Stimulated activated naive B cell treated with anti-CD40 and anti-IgM and Interleukin-4, amounts not matched to agents 10 μg/mL and 1 μg/mL and 100 μg/mL, for 72 hours (primary cell): Measurements from ENCODE around the gene NAB2.
"Not testable (repeated sequence)": the region's sequence is repeated elsewhere in the genome, so short reads cannot be mapped to it uniquely, and the experiment has no call there.

ENCODE experiments used
- ATAC-seq, 2 donors: fragments of 150-1000 bp; cut with Tn5 transposase; replicated peaks; 2 replicates each; pipeline ENCODE4 v1.10.0; 2021; ENCODE audit warnings: moderate library complexity in 1 of 2
- DNase-seq: peaks from one replicate; pipeline ENCODE4 v3.0.0; 2021
- H3K27ac Mint-ChIP-seq: one replicate; pipeline ENCODE4 v1.8.0; 2022; ENCODE audit warnings: mild to moderate bottlenecking, mixed read lengths
- H3K27me3 Mint-ChIP-seq, 2 donors: one replicate each; pipeline ENCODE4 v1.8.0; 2022; ENCODE audit warnings: mixed read lengths in 2 of 2
- H3K36me3 Mint-ChIP-seq, 2 donors: one replicate each; pipeline ENCODE4 v1.8.0; 2022; ENCODE audit warnings: mixed read lengths in 2 of 2, mild to moderate bottlenecking in 1 of 2
- H3K4me1 Mint-ChIP-seq, 2 donors: one replicate each; pipeline ENCODE4 v1.8.0; 2022; ENCODE audit warnings: mixed read lengths in 2 of 2, mild to moderate bottlenecking in 1 of 2
- H3K4me3 Mint-ChIP-seq, 2 donors: one replicate each; pipeline ENCODE4 v1.8.0; 2022; ENCODE audit warnings: mild to moderate bottlenecking in 2 of 2, mixed read lengths in 2 of 2, moderate library complexity in 1 of 2
- H3K9me3 Mint-ChIP-seq, 2 donors: one replicate each; pipeline ENCODE4 v1.8.0; 2022; ENCODE audit warnings: mixed read lengths in 2 of 2, mild to moderate bottlenecking in 1 of 2

NAB2 gene

DNA sequence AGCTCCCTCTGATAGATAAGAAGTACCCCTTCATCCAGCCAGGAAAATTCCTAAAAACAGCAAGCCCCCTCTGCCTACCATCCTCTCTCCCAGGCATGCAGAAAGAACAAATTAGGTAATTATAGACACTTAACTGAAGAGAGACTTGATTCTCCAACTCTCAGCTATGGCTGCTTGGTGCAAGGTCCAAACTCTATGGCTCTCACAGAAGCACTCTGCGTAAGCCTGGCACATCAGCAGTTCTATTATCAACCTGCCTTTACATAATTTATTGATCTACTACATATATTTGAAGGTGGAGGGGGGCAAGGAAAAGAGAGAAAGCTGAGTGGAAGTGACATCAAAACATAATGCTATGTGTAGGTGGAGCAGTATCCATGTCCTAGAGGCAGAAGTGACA lies 37.9 kb upstream of the NAB2 start:
- peaks cover 0 to 16% of the 10 kb centered on the region in 2 donors for H3K36me3 Mint-ChIP-seq
- DNase-seq (no peak), ATAC-seq (no peak)
- H3K4me1 Mint-ChIP-seq, result peaks cover 19 to 21% of the 10 kb centered on the region in 2 donors
- no peak overlapping the region for H3K27ac Mint-ChIP-seq
- peaks cover 0 to 4% of the 10 kb centered on the region in 2 donors for H3K27me3 Mint-ChIP-seq
- no peak overlapping the region for H3K4me3 Mint-ChIP-seq
- no peaks in the 10 kb centered on the region for H3K9me3 Mint-ChIP-seq

DNA sequence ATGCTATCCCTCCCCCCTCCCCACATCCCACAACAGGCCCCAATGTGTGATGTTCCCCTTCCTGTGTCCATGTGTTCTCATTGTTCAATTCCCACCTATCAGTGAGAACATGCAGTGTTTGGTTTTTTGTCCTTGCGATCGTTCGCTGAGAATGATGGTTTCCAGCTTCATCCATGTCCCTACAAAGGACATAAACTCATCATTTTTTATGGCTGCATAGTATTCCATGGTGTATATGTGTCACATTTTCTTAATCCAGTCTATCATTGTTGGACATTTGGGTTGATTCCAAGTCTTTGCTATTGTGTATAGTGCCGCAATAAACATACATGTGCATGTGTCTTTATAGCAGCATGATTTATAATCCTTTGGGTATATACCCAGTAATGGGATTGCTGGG lies 35.8 kb upstream of the NAB2 start:
- not testable (repeated sequence) for H3K27me3 Mint-ChIP-seq, H3K27ac Mint-ChIP-seq, ATAC-seq, DNase-seq, H3K4me3 Mint-ChIP-seq, H3K9me3 Mint-ChIP-seq
- H3K36me3 Mint-ChIP-seq, result peaks cover 9 to 27% of the 10 kb centered on the region in 2 donors
- peaks cover 9 to 12% of the 10 kb centered on the region in 2 donors for H3K4me1 Mint-ChIP-seq

DNA sequence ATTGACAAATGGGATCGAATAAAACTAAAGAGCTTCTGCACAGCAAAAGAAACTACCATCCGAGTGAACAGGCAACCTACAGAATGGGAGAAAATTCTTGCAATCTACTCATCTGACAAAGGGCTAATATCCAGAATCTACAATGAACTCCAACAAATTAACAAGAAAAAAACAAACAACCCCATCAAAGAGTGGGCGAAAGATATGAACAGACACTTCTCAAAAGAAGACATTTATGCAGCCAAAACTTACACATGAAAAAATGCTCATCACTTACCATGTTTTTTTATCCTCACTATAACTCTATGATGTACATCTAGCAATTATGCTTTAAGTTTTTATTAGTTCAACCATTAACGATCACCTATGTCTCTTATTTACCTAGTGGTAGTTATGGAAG lies 35.0 kb upstream of the NAB2 start:
- not testable (repeated sequence) for ATAC-seq, DNase-seq, H3K27me3 Mint-ChIP-seq, H3K9me3 Mint-ChIP-seq, H3K4me3 Mint-ChIP-seq, H3K27ac Mint-ChIP-seq
- Mint-ChIP-seq H3K4me1 (peaks cover 16 to 19% of the 10 kb centered on the region in 2 donors), H3K36me3 (peaks cover 17 to 34% of the 10 kb centered on the region in 2 donors)

DNA sequence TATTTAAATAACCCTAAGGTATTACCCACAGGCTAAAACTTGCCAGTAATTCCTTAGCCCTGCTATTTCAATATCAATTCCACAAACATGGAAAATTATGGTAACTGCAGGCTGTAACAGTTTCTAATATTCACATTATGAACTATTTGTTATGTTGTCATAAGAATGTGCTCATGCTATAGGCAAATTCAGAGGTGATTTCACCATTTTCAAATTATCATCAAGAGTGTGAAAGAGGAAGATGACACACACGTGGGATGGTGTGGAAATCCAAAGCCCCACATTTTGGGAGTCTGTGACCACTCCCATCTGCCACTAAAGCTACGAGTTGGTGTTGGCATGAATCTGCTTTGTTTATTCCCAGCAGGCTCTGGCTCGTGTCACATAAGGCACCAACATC lies 33.1 kb upstream of the NAB2 start:
- no peak overlapping the region for H3K4me3 Mint-ChIP-seq
- H3K27me3 Mint-ChIP-seq, result no peaks in the 10 kb centered on the region
- peaks cover 20 to 43% of the 10 kb centered on the region in 2 donors for H3K36me3 Mint-ChIP-seq
- DNase-seq, result no peak
- H3K27ac Mint-ChIP-seq, result no peak overlapping the region
- H3K4me1 Mint-ChIP-seq, result peaks cover 18 to 21% of the 10 kb centered on the region in 2 donors
- no peak for ATAC-seq
- no peaks in the 10 kb centered on the region for H3K9me3 Mint-ChIP-seq

DNA sequence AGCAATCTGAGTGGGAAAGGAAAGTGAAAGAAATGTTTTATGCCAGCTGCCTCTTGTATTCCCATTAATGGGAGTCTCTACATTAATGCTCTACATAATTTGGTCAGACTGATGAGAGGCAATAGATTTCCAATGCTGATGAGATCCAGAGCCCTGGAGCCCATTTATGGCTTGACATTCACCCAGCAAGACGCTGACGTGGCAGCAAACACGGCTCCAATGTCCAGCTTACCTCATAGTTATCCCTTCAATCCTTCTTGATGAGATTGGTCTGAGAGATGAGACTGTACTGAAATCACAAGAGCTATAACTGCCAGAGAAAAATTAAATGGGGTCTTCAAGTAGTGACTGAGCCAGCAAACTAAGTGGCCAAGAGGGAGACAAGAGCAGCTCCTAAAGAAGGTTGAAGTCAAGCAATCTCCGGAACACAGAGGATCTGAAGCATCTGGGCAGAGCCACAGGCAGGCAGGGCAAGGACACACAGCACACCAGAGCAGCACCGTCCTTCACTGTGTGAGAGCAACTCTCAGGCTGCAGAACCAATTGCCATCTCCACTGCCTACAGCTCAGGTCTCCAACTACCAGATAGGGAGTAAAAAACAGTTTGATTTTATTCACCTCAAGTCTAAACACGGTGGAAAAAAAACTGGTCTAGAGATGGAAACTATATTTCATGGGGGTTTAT lies 31.7 kb upstream of the NAB2 start:
- H3K9me3 Mint-ChIP-seq, result no peaks in the 10 kb centered on the region
- DNase-seq (no peak), ATAC-seq (no peak)
- H3K4me3 Mint-ChIP-seq, result no peak overlapping the region
- peaks cover 22 to 44% of the 10 kb centered on the region in 2 donors for H3K36me3 Mint-ChIP-seq
- peak overlapping the region; percentile 28 for H3K27ac Mint-ChIP-seq
- no peaks in the 10 kb centered on the region for H3K27me3 Mint-ChIP-seq
- peaks cover 18 to 21% of the 10 kb centered on the region in 2 donors for H3K4me1 Mint-ChIP-seq

DNA sequence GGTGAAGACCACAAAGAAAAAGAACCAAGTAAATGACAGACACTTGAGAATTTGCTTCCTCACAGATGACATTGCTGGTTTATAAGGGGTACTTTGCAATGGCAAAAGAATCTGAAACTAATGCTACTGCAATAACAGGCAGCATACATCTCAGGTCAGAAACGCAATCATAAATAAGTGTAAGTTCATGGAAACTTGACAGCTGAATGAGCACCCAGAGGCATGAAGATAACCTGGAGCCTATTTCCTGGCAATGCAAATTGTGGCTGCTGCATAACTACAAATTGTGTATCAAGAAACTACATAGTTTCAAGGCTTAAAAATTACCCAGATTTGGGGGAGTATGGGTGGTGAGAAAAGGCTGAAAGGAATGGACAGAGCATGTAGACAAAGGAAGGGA lies 30.5 kb upstream of the NAB2 start:
- ATAC-seq (peak; percentile 83 to 87), DNase-seq (no peak)
- Mint-ChIP-seq H3K4me1 (peaks cover 20 to 26% of the 10 kb centered on the region in 2 donors), H3K36me3 (peaks cover 27 to 39% of the 10 kb centered on the region in 2 donors), H3K9me3 (no peaks in the 10 kb centered on the region), H3K27me3 (no peaks in the 10 kb centered on the region), H3K27ac (peak overlapping the region; percentile 9), H3K4me3 (peak overlapping the region; percentile 1 to 2)

DNA sequence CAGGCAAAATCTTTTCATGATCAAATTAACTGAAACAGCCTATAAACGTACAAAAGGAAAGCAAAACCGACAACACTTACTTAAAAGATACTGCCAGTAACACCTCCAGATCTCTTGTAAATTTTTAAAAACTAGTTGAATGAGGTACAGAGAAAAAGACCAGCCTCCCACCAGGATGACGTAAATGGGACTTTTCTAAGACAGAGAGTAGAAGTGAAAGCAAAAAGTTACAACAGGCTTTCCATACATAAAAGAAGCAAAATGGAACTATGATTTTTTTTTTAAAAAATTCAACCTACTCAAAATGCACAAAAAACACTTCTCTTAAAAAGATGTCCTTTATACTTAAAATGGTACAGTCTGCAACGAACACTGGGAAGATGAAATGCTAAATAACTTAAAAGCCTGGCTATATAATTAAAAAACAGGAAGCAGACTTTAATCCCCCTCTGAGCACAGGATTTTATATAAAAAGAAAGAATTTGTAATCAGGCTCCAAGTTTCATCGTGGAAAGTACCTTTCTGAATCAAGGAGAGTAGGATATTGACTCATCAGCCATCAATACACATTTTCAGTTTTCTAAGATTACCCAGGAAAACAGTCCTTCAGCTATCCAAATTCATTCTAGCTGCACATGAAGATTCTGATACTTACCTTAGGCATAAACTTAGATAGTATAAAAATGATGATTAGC lies 24.8 kb upstream of the NAB2 start:
- H3K4me3 Mint-ChIP-seq, result peak overlapping the region; percentile 68 to 69
- DNase-seq (no peak), ATAC-seq (peak; percentile 92 to 95)
- H3K27ac Mint-ChIP-seq, result peak overlapping the region; percentile 86
- peaks cover 12 to 15% of the 10 kb centered on the region in 2 donors for H3K4me1 Mint-ChIP-seq
- H3K9me3 Mint-ChIP-seq, result no peaks in the 10 kb centered on the region
- no peaks in the 10 kb centered on the region for H3K27me3 Mint-ChIP-seq
- peaks cover 25 to 36% of the 10 kb centered on the region in 2 donors for H3K36me3 Mint-ChIP-seq

DNA sequence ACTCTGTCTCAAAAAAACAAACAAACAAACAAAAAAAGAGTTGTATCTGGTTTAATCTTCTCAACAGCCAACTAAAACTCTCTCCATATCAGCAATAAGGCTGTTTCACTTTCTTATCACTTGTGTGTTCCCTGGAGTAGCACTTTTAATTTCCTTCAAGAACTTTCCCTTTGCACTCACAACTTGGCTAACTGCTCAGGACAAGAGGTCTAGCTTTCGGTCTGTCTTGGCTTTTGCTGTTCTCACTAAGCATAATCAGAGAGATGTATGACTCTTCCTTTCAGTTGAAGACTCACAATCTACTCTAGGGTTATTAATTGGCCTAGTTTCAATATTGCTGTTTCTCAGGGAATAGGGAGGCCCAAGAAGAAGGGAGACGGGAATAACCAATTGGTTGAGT lies 22.7 kb upstream of the NAB2 start:
- ATAC-seq, result no peak
- H3K36me3 Mint-ChIP-seq, result peaks cover 27 to 42% of the 10 kb centered on the region in 2 donors
- H3K4me1 Mint-ChIP-seq, result peaks cover 18 to 24% of the 10 kb centered on the region in 2 donors
- H3K4me3 Mint-ChIP-seq, result no peak overlapping the region
- no peaks in the 10 kb centered on the region for H3K27me3 Mint-ChIP-seq
- peak overlapping the region; percentile 56 for H3K27ac Mint-ChIP-seq
- no peaks in the 10 kb centered on the region for H3K9me3 Mint-ChIP-seq
- no peak for DNase-seq

DNA sequence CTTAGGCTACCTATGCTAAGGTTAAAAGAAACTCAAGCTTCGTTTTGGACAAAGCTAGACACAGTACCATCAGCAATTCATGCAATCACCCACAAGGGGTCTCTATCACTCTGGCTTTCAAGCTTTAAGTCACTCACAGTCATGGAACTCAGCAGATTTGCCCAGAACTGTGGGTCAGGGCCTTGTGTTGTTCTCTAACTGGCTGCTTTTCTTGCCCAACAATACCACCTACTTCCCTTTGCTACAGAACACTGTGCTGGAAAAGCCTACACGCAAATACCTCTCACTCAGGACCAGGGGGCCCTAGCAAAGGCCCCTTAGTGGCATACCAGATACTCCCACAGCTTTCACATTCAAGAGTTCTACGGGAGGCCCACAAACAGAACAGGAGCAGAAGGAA lies 19.4 kb upstream of the NAB2 start:
- Mint-ChIP-seq H3K27ac (peak overlapping the region; percentile 72), H3K4me1 (peaks cover 16 to 18% of the 10 kb centered on the region in 2 donors), H3K27me3 (no peaks in the 10 kb centered on the region), H3K9me3 (no peaks in the 10 kb centered on the region), H3K36me3 (peaks cover 27 to 48% of the 10 kb centered on the region in 2 donors), H3K4me3 (no peak overlapping the region)
- peak; percentile 36 for DNase-seq
- peak; percentile 100 for ATAC-seq

DNA sequence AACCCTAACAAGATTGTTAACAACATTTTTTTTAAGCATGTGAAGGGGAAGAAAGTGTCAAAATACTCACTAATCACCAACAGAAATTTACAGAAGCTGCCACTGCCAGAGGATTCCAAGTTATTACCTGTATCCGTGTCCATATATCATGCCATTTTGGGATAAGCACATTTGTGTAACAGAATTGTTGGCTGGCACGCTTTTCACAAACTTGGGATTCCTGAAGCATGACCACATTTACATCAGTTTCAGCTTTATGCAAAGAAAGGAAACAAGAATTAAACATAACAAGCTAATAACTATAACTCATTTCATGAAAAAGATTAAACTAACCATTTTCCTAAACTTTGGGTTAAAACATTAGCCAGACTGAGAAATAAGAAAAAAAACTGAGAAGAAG lies 16.3 kb upstream of the NAB2 start:
- DNase-seq, result no peak
- peaks cover 12 to 27% of the 10 kb centered on the region in 2 donors for H3K4me1 Mint-ChIP-seq
- peak overlapping the region; percentile 60 for H3K27ac Mint-ChIP-seq
- H3K27me3 Mint-ChIP-seq, result no peaks in the 10 kb centered on the region
- H3K9me3 Mint-ChIP-seq, result no peaks in the 10 kb centered on the region
- H3K36me3 Mint-ChIP-seq, result peaks cover 26 to 33% of the 10 kb centered on the region in 2 donors
- H3K4me3 Mint-ChIP-seq, result no peak overlapping the region
- ATAC-seq, result no peak

DNA sequence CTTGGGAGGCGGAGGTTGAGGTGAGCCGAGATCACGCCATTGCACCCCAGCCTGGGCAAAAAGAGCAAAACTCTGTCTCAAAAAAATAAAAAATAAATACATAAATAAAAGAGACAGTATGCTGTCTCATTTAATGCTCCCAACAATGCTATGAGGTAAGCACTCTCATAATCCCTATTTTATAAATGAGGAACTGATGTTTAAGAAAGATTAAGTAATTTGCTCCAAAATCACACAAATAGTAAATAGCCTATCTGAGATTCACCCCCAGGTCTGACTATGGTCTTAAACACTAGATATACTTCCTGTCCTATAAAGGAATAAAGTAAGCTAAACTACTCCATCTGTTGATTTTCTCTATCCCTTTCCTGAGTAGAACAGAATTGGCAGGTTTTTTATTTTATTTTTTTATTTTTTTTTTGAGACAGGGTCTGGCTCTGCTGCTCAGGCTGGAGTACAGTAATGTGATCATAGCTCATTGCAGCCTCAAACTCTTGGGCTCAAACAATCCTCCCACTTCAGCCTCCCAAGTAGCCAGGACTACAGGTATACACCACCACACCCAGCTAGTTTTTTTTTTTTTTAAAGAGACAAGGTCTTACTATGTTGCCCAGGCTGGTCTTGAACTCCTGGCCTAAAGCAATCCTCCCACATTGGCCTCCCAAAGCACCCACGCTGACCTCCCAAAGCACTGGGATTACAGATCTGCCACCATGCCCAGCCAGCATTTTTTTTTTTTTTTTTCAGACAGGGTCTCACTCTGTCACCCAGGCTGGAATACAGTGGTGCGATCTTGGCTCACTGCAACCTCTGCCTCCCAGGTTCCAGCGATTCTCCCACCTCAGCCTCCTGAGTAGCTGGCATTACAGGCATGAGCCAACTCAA lies 15.1 kb upstream of the NAB2 start:
- Mint-ChIP-seq H3K4me1 (peaks cover 12 to 27% of the 10 kb centered on the region in 2 donors), H3K36me3 (peaks cover 16 to 26% of the 10 kb centered on the region in 2 donors)
- H3K27ac Mint-ChIP-seq, ATAC-seq, DNase-seq, H3K4me3 Mint-ChIP-seq, H3K9me3 Mint-ChIP-seq, H3K27me3 Mint-ChIP-seq: not testable (repeated sequence)

DNA sequence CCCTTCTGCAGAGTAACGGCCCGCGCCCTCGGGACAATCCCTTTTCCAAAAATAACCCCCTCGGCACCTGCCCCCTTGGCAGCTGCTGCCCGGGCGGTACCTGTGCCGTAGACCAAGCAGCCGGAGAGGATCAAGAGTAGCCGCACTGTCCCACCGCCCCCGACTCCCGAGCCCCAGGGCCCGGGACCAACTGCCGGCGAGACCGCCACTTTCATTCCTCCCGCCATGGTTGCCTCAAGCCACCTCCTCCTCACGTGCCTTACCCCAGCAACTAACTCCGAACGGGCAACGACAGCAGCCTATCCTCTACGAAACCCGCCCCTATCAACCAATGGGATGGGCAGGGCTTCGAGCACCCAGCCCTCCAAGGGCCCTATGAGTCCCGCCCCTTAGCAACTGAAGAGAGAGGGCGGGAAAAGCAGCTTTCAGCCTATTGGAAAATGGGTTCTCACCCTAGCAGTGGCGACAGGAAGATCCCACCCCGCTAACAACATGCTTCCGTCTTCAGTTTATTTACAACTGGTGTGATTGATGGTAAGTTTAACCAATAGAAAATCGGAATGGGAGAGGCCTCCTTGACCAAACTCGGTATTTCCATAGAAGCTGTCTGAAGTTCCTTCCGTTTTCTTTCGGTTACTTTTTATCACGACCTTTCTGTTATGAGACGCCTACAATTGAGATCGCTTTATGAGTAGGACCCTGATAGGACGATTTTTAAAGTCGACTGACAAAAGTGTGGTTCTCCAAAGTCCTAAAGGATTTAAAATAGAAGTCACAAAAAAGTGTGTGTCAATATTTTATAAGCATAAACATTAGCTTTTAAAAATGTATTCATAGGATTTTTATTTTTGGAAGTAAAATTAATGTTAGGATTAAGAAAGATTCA lies 10.2 kb upstream of the NAB2 start, which contains the start of gene NEMP1:
Gene NEMP1, minus strand, starts transcription at position 273 of the 886 bp plus-strand sequence. Its CDS starts 46 bp downstream, at position 227.
- DNase-seq (peak; percentile 97), ATAC-seq (peak; percentile 96 to 97)
- Mint-ChIP-seq H3K4me3 (peak within 1 kb of the TSS; percentile 96 to 99), H3K27me3 (no peaks in the 10 kb centered on the region), H3K27ac (peak within 1 kb of the TSS; percentile 99), H3K9me3 (no peaks in the 10 kb centered on the region), H3K4me1 (peaks cover 2 to 18% of the 10 kb centered on the region in 2 donors), H3K36me3 (peaks cover 4% of the 10 kb centered on the region in 2 donors)

DNA sequence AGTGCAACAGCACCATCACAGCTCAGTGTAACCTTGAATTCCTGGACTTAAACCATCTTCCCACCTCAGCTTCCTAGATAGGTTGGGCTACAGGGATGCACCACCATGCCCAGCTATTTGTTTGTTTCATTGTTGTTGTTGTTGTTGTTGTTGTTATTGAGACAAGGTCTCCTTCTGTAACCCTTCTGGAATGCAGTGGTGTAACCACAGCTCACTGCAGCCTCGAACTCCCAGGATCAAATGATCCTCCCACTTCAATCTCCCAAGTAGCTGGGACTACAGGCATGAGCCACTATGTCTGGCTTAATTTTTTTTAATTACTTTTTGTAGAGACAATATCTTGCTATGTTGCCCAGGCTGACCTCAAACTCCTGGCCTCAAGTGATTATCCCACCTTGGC lies 9.1 kb upstream of the NAB2 start:
- peaks cover 4 to 25% of the 10 kb centered on the region in 2 donors for H3K4me1 Mint-ChIP-seq
- H3K27me3 Mint-ChIP-seq, result no peaks in the 10 kb centered on the region
- ATAC-seq (no peak), DNase-seq (no peak)
- peak overlapping the region in 1 of 2 donors; percentile 6 for H3K4me3 Mint-ChIP-seq
- H3K36me3 Mint-ChIP-seq, result peaks cover 2 to 4% of the 10 kb centered on the region in 2 donors
- H3K9me3 Mint-ChIP-seq, result no peaks in the 10 kb centered on the region
- peak overlapping the region; percentile 25 for H3K27ac Mint-ChIP-seq
